Measurements from ENCODE around the gene PLAAT3. TPM values are rescaled to one million over a fixed set of nuclear protein-coding genes. Genes with fewer than 3 reads are reported as not detected.
A peak's percentile ranks its signal among the peaks of the same experiment; 100 is the strongest.
"Not testable (repeated sequence)": the region's sequence is repeated elsewhere in the genome, so short reads cannot be mapped to it uniquely, and the experiment has no call there.

The PLAAT3 gene
- total RNA-seq, 2 donors from 2014 or later = 111 TPM

GRCh38 chr11:63551091-63551888, 62.9 kb downstream of the PLAAT3 start:
- H3K9me3 ChIP-seq = no peaks in the 10 kb centered on the region
- no peaks in the 10 kb centered on the region for H3K27me3 ChIP-seq
- no peak overlapping the region for H3K4me3 ChIP-seq
- TF ChIP-seq, protein P1, sequence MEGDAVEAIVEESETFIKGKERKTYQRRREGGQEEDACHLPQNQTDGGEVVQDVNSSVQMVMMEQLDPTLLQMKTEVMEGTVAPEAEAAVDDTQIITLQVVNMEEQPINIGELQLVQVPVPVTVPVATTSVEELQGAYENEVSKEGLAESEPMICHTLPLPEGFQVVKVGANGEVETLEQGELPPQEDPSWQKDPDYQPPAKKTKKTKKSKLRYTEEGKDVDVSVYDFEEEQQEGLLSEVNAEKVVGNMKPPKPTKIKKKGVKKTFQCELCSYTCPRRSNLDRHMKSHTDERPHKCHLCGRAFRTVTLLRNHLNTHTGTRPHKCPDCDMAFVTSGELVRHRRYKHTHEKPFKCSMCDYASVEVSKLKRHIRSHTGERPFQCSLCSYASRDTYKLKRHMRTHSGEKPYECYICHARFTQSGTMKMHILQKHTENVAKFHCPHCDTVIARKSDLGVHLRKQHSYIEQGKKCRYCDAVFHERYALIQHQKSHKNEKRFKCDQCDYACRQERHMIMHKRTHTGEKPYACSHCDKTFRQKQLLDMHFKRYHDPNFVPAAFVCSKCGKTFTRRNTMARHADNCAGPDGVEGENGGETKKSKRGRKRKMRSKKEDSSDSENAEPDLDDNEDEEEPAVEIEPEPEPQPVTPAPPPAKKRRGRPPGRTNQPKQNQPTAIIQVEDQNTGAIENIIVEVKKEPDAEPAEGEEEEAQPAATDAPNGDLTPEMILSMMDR (IDR thresholded peaks at IDR 0.05) = no peak
- H3K36me3 ChIP-seq = no peaks in the 10 kb centered on the region
- no peak overlapping the region for H3K27ac ChIP-seq
- H3K4me1 ChIP-seq = peaks cover 0 to 5% of the 10 kb centered on the region in 2 donors
- DNase-seq (ENCODE audit: low spot score) = no peak

DNA sequence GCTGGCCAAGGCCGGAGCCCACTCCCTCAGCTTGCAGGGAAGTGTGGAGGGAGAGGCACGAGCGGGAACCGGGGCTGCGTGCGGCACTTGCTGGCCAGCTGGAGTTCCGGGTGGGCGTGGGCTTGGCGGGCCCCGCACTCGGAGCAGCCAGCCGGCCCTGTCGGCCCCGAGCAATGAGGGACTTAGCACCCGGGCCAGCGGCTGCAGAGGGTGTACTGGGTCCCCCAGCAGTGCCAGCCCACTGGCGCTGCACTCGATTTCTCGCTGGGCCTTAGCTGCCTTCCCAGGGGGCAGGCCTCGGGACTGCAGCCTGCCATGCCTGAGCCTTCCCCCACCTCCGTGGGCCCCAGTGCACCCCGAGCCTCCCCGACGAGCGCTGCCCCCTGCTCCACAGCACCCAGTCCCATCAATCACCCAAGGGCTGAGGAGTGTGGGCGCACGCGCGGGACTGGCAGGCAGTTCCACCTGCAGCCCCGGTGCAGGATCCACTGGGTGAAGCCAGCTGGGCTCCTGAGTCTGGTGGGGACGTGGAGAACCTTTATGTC, 64.0 kb downstream of the PLAAT3 start:
- not testable (repeated sequence) for H3K9me3 ChIP-seq; H3K36me3 ChIP-seq; H3K4me1 ChIP-seq; H3K27ac ChIP-seq; H3K27me3 ChIP-seq; H3K4me3 ChIP-seq; DNase-seq (ENCODE audit: low spot score)

- DNase-seq (ENCODE audit: low spot score) = peak; percentile 30
- H3K4me3 ChIP-seq = no peak overlapping the region
- H3K4me1 ChIP-seq = peaks cover 0 to 5% of the 10 kb centered on the region in 2 donors
- H3K36me3 ChIP-seq = no peaks in the 10 kb centered on the region
- TF ChIP-seq, protein P1 (IDR thresholded peaks at IDR 0.05) = no peak
- H3K27me3 ChIP-seq = no peaks in the 10 kb centered on the region
- H3K27ac ChIP-seq = no peak overlapping the region
- H3K9me3 ChIP-seq = no peaks in the 10 kb centered on the region
Observed at GRCh38 chr11:63549411-63549810, 64.8 kb downstream of the PLAAT3 start.

- DNase-seq (ENCODE audit: low spot score) = peak; percentile 32
- H3K4me3 ChIP-seq = no peak overlapping the region
- H3K36me3 ChIP-seq = no peaks in the 10 kb centered on the region
- no peaks in the 10 kb centered on the region for H3K27me3 ChIP-seq
- H3K9me3 ChIP-seq = no peaks in the 10 kb centered on the region
- peaks cover 0 to 5% of the 10 kb centered on the region in 2 donors for H3K4me1 ChIP-seq
- TF ChIP-seq, protein P1 (IDR thresholded peaks at IDR 0.05) = no peak
- no peak overlapping the region for H3K27ac ChIP-seq
Observed at GRCh38 chr11:63548178-63548577, 66.1 kb downstream of the PLAAT3 start.

DNA sequence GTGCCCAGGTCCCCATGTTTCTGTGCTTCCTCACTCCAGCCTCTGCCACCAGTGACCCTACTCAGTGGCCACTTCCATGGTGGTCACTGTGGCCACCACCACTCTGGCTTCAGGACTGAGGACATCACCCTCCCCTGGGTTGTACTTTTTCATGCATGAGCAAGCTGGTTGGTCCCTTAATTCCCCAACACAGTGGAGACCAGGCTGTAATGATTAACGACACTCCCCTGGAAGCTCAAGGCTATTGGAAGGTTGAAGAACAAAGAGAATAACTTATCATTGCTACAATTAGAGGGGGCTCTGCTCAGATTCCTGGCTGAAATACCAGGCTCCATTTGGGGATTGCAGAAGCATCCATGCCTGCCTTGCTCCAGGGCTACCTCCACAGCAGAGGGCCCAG, 67.2 kb downstream of the PLAAT3 start:
- Histone ChIP-seq H3K36me3 (no peaks in the 10 kb centered on the region), H3K4me1 (peaks cover 0 to 5% of the 10 kb centered on the region in 2 donors), H3K4me3 (no peak overlapping the region), H3K27me3 (no peaks in the 10 kb centered on the region), H3K9me3 (no peaks in the 10 kb centered on the region), H3K27ac (no peak overlapping the region)
- DNase-seq (ENCODE audit: low spot score) = peak; percentile 43
- TF ChIP-seq, protein P1 (IDR thresholded peaks at IDR 0.05) = no peak

GRCh38 chr11:63543711-63544110, 70.5 kb downstream of the PLAAT3 start:
- Histone ChIP-seq H3K4me3 (no peak overlapping the region), H3K27me3 (no peaks in the 10 kb centered on the region), H3K36me3 (no peaks in the 10 kb centered on the region), H3K27ac (no peak overlapping the region), H3K4me1 (peaks cover 0 to 7% of the 10 kb centered on the region in 2 donors), H3K9me3 (no peaks in the 10 kb centered on the region)
- no peak for DNase-seq (ENCODE audit: low spot score)
- TF ChIP-seq, protein P1 (IDR thresholded peaks at IDR 0.05) = no peak

GRCh38 chr11:63542506-63542905, 71.7 kb downstream of the PLAAT3 start:
- not testable (repeated sequence) for H3K36me3 ChIP-seq; DNase-seq (ENCODE audit: low spot score); H3K9me3 ChIP-seq; H3K27me3 ChIP-seq; H3K27ac ChIP-seq; H3K4me3 ChIP-seq
- H3K4me1 ChIP-seq = peaks cover 0 to 14% of the 10 kb centered on the region in 2 donors
